ENCODE results near the gene GRAMD1B.
"Not testable (repeated sequence)": the region's sequence is repeated elsewhere in the genome, so short reads cannot be mapped to it uniquely, and the experiment has no call there.

The GRAMD1B gene

DNA sequence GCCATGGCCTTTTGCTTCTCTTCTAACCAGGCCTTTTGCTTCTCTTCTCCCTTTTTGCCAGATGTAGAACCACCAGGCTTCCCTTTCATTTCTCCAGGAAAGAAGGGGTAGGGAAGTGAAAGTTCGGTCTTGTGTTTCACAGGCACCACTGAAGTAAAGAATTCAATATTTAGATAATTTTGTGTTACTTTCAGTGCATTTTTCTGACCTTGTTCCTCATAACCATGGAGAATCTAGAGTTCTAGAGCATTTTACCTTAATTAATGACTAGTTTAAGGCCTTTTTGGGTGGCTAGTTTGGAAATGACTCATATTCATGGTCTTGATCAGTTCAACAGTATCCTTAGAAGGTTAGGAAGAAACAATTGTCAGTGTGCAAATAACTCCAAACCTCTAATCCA, 22.7 kb downstream of the GRAMD1B start:
- no peaks in the 10 kb centered on the region for H3K9me3 ChIP-seq (ENCODE audit: low read length)
- no peaks in the 10 kb centered on the region for H3K4me1 ChIP-seq (ENCODE audit: insufficient read depth, low read length)
- H3K27ac ChIP-seq (ENCODE audit: low read depth, low read length): no peak overlapping the region
- no peaks in the 10 kb centered on the region for H3K27me3 ChIP-seq (ENCODE audit: control insufficient read depth in 1 of 2, insufficient read depth in 2 of 2, low read length in 2 of 2)
- no peak overlapping the region for H3K4me3 ChIP-seq (ENCODE audit: low read depth in 1 of 2, low read length in 2 of 2)
- no peaks in the 10 kb centered on the region for H3K36me3 ChIP-seq (ENCODE audit: insufficient read depth, low read length)
- H3K9ac ChIP-seq (ENCODE audit: low read length): no peak overlapping the region

GRCh38 chr11:123454060-123454651, 24.1 kb downstream of the GRAMD1B start:
- H3K27ac ChIP-seq (ENCODE audit: low read depth, low read length): no peak overlapping the region
- no peaks in the 10 kb centered on the region for H3K4me1 ChIP-seq (ENCODE audit: insufficient read depth, low read length)

DNA sequence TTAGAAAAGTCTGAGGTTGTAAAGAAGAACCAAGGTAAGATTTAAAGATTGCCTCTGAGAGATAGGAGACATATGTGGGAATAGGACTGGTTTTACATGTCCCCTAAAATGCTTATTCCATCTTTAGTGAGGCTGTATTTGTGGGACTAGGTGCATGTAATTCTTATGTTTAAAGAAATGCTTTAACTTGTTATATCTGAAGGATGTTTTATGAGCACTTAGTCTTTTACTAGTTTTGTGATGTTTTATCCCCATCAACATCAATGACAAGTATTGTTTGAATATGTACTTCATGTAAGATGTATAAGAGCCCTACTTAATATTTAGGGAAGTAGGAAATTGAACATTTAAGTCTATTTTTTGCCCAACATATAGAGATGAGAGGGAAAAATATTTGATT, 24.7 kb downstream of the GRAMD1B start:
- H3K36me3 ChIP-seq (ENCODE audit: insufficient read depth, low read length): no peaks in the 10 kb centered on the region
- no peak overlapping the region for H3K27ac ChIP-seq (ENCODE audit: low read depth, low read length)
- no peaks in the 10 kb centered on the region for H3K27me3 ChIP-seq (ENCODE audit: control insufficient read depth in 1 of 2, insufficient read depth in 2 of 2, low read length in 2 of 2)
- no peaks in the 10 kb centered on the region for H3K9me3 ChIP-seq (ENCODE audit: low read length)
- H3K9ac ChIP-seq (ENCODE audit: low read length): no peak overlapping the region
- no peaks in the 10 kb centered on the region for H3K4me1 ChIP-seq (ENCODE audit: insufficient read depth, low read length)
- H3K4me3 ChIP-seq (ENCODE audit: low read depth in 1 of 2, low read length in 2 of 2): no peak overlapping the region

More at GRCh38 chr11:123454060-123454651, 24.1 kb downstream of the GRAMD1B start:
- Histone ChIP-seq H3K36me3 (ENCODE audit: insufficient read depth, low read length) (no peaks in the 10 kb centered on the region), H3K9ac (ENCODE audit: low read length) (no peak overlapping the region), H3K27me3 (ENCODE audit: control insufficient read depth in 1 of 2, insufficient read depth in 2 of 2, low read length in 2 of 2) (no peaks in the 10 kb centered on the region), H3K9me3 (ENCODE audit: low read length) (no peaks in the 10 kb centered on the region), H3K4me3 (ENCODE audit: low read depth in 1 of 2, low read length in 2 of 2) (no peak overlapping the region)

GRCh38 chr11:123456448-123456847, 26.4 kb downstream of the GRAMD1B start:
- not testable (repeated sequence) for H3K4me3 ChIP-seq (ENCODE audit: low read depth in 1 of 2, low read length in 2 of 2); H3K4me1 ChIP-seq (ENCODE audit: insufficient read depth, low read length); H3K36me3 ChIP-seq (ENCODE audit: insufficient read depth, low read length); H3K27me3 ChIP-seq (ENCODE audit: control insufficient read depth in 1 of 2, insufficient read depth in 2 of 2, low read length in 2 of 2); H3K27ac ChIP-seq (ENCODE audit: low read depth, low read length); H3K9ac ChIP-seq (ENCODE audit: low read length); H3K9me3 ChIP-seq (ENCODE audit: low read length)

DNA sequence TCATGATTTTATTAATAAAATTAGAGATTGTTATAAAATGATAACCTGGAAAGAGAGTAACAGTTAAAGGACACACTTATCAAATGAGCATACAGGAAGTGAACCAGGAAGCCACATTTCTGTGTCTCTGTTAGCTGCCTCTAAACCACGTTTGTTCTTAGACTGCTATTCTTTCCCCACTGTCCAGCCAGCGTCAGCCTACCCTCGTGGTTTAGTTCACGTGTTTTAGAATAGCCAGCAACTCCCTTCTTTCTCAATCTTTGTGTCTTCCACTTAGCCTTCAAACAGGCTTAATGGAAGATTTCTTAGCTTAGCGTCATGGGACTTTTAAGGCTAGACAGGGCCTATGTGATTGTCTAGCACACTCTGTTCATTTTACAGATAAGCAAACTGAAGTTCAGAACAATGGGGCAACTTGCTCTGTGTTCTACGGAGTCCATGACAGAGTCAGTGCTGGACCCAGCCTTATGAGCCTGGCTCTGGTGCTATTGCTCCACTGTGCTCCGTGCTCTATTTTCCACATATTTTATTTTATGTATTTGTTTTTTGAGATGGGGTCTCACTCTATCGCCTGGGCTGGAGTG, 27.2 kb downstream of the GRAMD1B start:
- Histone ChIP-seq H3K27me3 (ENCODE audit: control insufficient read depth in 1 of 2, insufficient read depth in 2 of 2, low read length in 2 of 2) (no peaks in the 10 kb centered on the region), H3K36me3 (ENCODE audit: insufficient read depth, low read length) (no peaks in the 10 kb centered on the region), H3K9me3 (ENCODE audit: low read length) (no peaks in the 10 kb centered on the region), H3K9ac (ENCODE audit: low read length) (no peak overlapping the region), H3K4me1 (ENCODE audit: insufficient read depth, low read length) (no peaks in the 10 kb centered on the region), H3K27ac (ENCODE audit: low read depth, low read length) (no peak overlapping the region), H3K4me3 (ENCODE audit: low read depth in 1 of 2, low read length in 2 of 2) (no peak overlapping the region)

- Histone ChIP-seq H3K9ac (ENCODE audit: low read length) (no peak overlapping the region), H3K4me3 (ENCODE audit: low read depth in 1 of 2, low read length in 2 of 2) (no peak overlapping the region), H3K9me3 (ENCODE audit: low read length) (no peaks in the 10 kb centered on the region), H3K27ac (ENCODE audit: low read depth, low read length) (no peak overlapping the region), H3K27me3 (ENCODE audit: control insufficient read depth in 1 of 2, insufficient read depth in 2 of 2, low read length in 2 of 2) (no peaks in the 10 kb centered on the region), H3K4me1 (ENCODE audit: insufficient read depth, low read length) (no peaks in the 10 kb centered on the region), H3K36me3 (ENCODE audit: insufficient read depth, low read length) (no peaks in the 10 kb centered on the region)
Measured at GRCh38 chr11:123458501-123458900, 28.4 kb downstream of the GRAMD1B start.

DNA sequence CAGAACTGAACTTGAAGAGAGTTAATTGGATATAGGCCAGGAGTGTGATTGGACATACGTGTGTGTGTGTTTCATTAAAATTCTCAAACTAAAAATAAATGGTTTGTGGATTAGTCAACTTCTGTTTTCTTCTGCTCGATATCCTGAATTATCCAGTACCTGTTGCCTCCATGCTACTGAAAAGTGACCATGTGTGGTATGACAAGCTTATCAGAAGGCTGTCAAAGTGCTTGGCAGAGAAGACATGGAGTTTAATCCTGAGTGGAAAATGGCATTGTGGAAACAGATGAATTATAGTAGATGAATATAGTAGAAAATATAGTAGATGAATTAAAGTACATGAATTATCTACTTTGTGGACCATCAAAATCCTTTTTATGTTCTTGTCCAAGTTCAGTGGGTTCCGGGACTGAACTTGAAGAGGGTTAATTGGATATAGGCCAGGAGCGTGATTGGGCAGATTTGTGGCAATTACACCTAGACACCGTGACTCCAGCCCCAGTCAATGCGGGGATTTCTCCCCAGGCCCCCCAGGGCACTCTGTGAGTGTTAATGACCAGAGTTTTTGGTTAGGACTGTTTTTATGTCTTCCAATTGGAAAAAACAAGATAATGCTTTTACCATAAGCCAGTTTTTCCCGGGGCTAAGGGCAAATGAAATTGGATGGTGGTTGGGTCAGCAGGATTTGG, 30.1 kb downstream of the GRAMD1B start:
- Histone ChIP-seq H3K4me3 (ENCODE audit: low read depth in 1 of 2, low read length in 2 of 2) (no peak overlapping the region), H3K4me1 (ENCODE audit: insufficient read depth, low read length) (no peaks in the 10 kb centered on the region), H3K27ac (ENCODE audit: low read depth, low read length) (no peak overlapping the region)

DNA sequence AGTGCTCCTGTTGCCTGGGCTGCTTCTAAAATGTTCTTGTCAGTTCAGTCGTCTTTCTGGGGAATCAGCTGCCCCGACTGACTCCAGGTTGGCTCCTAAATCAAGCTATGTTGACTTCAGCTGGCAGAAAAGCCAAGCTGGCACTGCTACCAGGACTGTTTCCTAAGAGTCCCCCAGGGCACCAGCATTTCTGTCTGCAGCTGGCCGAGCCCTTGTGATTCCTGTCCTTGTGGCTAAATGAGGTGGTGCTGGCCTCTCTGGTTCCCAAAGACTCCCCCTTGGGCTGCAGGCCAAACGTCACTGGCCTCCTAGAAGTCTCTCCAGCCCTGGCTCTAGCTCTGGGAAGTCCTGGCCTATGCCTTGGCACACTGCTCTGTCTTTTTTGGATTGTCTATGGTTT, 31.1 kb downstream of the GRAMD1B start:
- Histone ChIP-seq H3K9ac (ENCODE audit: low read length) (no peak overlapping the region), H3K27ac (ENCODE audit: low read depth, low read length) (no peak overlapping the region), H3K27me3 (ENCODE audit: control insufficient read depth in 1 of 2, insufficient read depth in 2 of 2, low read length in 2 of 2) (no peaks in the 10 kb centered on the region), H3K36me3 (ENCODE audit: insufficient read depth, low read length) (no peaks in the 10 kb centered on the region), H3K4me3 (ENCODE audit: low read depth in 1 of 2, low read length in 2 of 2) (no peak overlapping the region), H3K9me3 (ENCODE audit: low read length) (no peaks in the 10 kb centered on the region), H3K4me1 (ENCODE audit: insufficient read depth, low read length) (no peaks in the 10 kb centered on the region)

More for the DNA sequence above, 30.1 kb downstream of the GRAMD1B start:
- Histone ChIP-seq H3K36me3 (ENCODE audit: insufficient read depth, low read length) (no peaks in the 10 kb centered on the region), H3K9ac (ENCODE audit: low read length) (no peak overlapping the region), H3K27me3 (ENCODE audit: control insufficient read depth in 1 of 2, insufficient read depth in 2 of 2, low read length in 2 of 2) (no peaks in the 10 kb centered on the region), H3K9me3 (ENCODE audit: low read length) (no peaks in the 10 kb centered on the region)

- H3K9me3 ChIP-seq (ENCODE audit: low read length); H3K27me3 ChIP-seq (ENCODE audit: control insufficient read depth in 1 of 2, insufficient read depth in 2 of 2, low read length in 2 of 2); H3K27ac ChIP-seq (ENCODE audit: low read depth, low read length); H3K36me3 ChIP-seq (ENCODE audit: insufficient read depth, low read length); H3K9ac ChIP-seq (ENCODE audit: low read length); H3K4me3 ChIP-seq (ENCODE audit: low read depth in 1 of 2, low read length in 2 of 2); H3K4me1 ChIP-seq (ENCODE audit: insufficient read depth, low read length): not testable (repeated sequence)
Measured at GRCh38 chr11:123465667-123466066, 35.6 kb downstream of the GRAMD1B start.

GRCh38 chr11:123466172-123466571, 36.1 kb downstream of the GRAMD1B start:
- not testable (repeated sequence) for H3K4me1 ChIP-seq (ENCODE audit: insufficient read depth, low read length); H3K27ac ChIP-seq (ENCODE audit: low read depth, low read length); H3K4me3 ChIP-seq (ENCODE audit: low read depth in 1 of 2, low read length in 2 of 2); H3K9ac ChIP-seq (ENCODE audit: low read length); H3K9me3 ChIP-seq (ENCODE audit: low read length); H3K36me3 ChIP-seq (ENCODE audit: insufficient read depth, low read length); H3K27me3 ChIP-seq (ENCODE audit: control insufficient read depth in 1 of 2, insufficient read depth in 2 of 2, low read length in 2 of 2)

DNA sequence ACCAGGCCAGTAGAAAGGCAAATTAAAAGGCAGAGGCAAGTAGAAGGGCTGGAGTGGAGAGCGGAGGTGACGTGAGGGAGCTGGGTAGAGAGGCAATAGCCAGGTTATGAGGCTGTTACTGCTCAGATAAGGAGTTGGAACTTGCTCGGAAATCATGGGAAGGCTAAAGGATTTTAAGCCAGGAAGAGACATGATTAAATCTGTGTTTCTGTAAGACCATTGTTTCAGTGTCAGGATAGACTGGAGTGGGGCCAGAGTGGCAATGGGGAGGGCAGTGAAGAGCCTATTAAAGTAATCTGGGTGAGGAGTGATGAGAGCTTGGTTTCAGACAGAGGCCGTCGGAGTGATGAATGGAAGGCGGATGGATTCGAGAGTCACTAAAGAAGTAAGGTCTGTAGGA, 39.0 kb downstream of the GRAMD1B start:
- no peak overlapping the region for H3K27ac ChIP-seq (ENCODE audit: low read depth, low read length)
- H3K9me3 ChIP-seq (ENCODE audit: low read length): no peaks in the 10 kb centered on the region
- no peak overlapping the region for H3K4me3 ChIP-seq (ENCODE audit: low read depth in 1 of 2, low read length in 2 of 2)
- no peaks in the 10 kb centered on the region for H3K27me3 ChIP-seq (ENCODE audit: control insufficient read depth in 1 of 2, insufficient read depth in 2 of 2, low read length in 2 of 2)
- no peak overlapping the region for H3K9ac ChIP-seq (ENCODE audit: low read length)
- H3K4me1 ChIP-seq (ENCODE audit: insufficient read depth, low read length): no peaks in the 10 kb centered on the region
- H3K36me3 ChIP-seq (ENCODE audit: insufficient read depth, low read length): no peaks in the 10 kb centered on the region

- Histone ChIP-seq H3K36me3 (ENCODE audit: insufficient read depth, low read length) (no peaks in the 10 kb centered on the region), H3K4me1 (ENCODE audit: insufficient read depth, low read length) (no peaks in the 10 kb centered on the region), H3K9ac (ENCODE audit: low read length) (no peak overlapping the region), H3K4me3 (ENCODE audit: low read depth in 1 of 2, low read length in 2 of 2) (no peak overlapping the region), H3K27me3 (ENCODE audit: control insufficient read depth in 1 of 2, insufficient read depth in 2 of 2, low read length in 2 of 2) (no peaks in the 10 kb centered on the region), H3K27ac (ENCODE audit: low read depth, low read length) (no peak overlapping the region), H3K9me3 (ENCODE audit: low read length) (no peaks in the 10 kb centered on the region)
Measured at GRCh38 chr11:123469586-123469985, 39.5 kb downstream of the GRAMD1B start.
